Activated T-helper 1 cell treated with anti-CD3 and anti-CD28 coated beads, Interleukin-2, amount 50 U/mL, for 16 hours (primary cell): ENCODE results near the gene LRP4.

Experiments used
- DNase-seq, 2 donors: peaks; one replicate each; pipeline ENCODE4 v3.0.0-alpha.2; 2020; ENCODE audit warnings: low read depth in 1 of 2, low spot score in 1 of 2

The LRP4 gene

DNA sequence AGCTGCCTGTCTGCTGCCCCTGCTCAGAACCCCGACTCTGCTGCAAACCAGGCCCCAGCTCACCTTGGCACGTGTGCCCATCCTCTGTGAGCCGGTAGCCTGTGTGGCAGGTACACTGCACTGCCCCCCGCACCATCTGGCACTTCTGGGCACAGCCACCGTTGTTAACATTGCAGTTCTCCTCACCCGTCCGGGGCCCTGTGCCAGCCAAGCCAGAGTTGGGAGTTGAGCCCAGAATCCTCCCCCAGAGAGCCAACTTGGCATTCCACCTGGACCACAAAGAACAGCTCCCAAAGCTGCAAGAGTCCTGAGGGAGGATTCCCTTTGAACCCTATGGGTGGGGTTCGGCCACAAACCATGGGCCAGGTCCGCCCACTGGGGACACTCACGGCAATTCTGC, 22.5 kb downstream of the LRP4 start:
- no peak for DNase-seq

DNA sequence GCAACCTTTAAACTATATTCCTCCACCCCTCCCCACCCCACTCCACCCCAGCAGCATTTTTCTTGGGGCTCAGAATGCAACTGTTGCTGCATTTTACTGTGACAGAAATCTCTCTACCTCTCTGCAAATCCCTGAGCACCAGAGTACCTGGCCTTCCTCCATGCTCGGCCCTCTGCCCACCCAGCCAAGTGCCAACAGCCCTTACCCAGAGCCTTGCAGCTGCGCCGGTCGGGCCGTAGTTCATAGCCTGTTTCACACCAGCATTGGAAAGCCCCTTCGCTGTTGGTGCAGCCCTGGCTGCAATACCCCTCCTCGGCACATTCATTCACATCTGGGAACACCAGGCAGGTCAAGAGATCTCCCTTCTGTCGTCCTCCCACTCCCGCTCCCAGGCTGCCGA, 23.4 kb downstream of the LRP4 start:
- DNase-seq, result no peak

DNA sequence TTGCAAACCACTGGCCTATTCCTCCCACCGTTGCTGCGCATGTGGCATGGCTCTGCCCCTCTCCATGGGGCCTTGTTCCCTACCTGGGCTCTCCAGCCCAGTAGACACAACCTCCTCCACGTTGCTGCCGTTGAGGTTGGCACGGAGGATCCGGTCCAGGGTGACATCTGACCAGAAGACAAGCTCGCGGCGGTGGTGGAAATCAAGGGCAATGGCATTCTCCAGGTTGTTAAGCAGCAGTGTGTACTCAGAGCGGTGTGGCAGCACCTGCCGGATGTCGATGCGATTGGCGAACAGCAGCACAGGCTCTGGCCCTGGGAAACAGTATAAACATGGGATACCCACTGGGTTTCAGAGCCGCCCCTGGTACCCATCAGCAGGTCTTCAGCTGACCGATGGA, 23.8 kb downstream of the LRP4 start:
- no peak for DNase-seq

DNA sequence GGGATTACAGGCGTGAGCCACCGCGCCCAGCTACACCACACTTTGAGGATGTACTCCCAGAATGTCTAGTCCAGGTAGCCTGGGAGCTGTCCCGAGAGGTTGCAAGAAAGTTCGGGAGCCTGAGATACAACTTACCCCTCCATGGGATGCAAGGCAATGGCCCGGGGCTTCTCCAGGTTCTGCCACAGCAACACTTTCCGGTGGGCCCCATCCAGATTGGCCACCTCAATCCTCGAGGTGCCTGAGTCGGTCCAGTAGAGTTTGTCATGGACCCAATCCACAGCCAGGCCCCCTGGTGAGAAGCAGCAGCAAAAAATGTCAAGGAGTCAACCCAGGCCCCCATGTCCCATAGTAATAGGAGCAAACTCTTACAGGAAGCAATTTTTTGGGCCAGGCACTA, 25.5 kb downstream of the LRP4 start:
- no peak for DNase-seq

DNA sequence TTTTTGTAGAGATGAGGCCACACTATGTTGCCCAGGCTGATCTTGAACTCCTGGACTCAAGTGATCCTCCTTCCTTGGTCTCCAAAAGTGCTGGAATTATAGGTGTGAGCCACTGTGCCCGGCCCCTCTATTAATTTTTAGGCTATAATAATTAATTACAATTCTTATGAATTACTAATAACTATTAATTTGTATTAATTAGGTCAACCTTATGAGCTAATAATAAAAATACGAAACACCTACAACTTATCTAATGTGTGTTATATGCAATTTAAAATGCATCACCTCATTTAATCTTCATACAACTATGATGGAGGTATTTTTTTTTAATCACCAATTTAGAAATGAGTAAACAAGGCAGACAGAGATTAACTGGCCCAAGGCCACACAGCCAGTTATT, 26.2 kb downstream of the LRP4 start:
- no peak for DNase-seq

DNA sequence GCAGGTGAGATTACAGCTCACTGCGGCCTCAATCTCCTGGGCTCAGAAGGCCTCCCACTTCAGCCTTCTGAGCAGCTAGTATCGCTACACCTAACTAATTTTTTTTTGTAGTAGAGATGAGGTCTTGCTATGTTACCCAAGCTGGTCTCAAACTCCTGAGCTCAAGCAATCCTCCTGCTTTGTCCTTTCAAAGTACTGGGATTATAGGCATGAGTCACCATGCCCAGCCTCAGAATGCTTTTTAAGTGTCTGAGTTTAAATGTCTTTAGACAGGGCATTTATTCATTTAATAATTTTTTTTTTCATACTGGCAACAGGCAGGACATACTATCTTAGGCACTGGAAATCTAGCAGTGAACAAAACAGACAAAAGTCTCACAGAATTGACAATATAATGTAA, 27.7 kb downstream of the LRP4 start:
- no peak for DNase-seq

DNA sequence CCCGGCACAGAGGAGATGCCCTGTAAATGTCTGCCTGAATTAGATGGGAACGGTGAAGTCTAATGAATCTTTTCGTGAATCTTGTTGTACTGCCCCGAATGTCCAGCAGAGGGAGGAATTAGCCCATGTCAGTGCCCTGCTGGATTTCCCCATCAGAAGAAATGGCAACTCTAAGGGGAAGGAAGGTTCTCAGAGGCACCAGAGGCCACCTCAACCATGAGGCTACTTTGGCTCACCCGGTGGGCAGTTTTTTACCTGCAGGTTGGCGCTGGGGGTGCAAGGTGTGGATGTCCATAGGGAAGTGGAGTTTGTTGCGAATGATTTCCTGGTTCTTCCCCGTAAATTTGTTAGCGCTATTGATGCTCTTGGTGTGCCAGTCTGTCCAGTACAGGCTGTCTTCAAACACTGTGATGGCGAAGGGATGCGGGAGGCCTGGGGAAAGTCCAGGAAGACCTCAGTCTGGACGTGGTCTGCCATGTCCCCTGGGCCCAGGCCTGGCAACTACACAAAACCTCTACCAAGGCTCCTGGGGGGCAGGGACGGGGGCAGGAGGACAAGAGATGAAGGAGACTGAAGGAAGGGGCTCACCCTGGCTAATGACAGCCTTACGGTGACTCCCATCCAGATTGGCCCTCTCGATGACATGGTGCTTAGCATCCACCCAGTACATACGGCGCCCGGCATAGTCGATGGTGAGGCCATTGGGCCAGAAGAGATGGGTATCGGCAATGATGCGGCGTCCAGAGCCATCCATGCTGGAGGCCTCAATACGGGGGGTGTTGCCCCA, 28.5 kb downstream of the LRP4 start:
- peak; percentile 39 to 50 for DNase-seq

DNA sequence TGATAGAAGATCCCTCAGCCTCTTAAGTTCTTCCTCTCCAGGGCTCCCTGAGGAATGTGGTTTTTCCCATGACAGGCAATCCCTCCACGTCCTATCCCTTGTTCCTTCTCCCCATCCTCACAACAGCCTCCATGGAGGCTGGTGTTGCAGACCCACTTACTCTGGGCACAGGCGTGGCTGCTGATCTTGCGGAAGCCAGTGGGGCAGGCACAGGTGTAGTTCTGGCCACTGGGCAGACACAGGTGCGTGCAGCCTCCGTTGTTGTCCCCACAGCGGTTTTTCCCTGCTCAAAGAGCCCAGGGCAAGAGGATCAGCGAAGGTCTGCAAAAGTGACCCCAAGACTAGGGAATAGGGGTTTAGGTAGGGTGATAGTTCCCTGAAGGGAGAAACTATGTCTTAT, 29.1 kb downstream of the LRP4 start:
- DNase-seq, result no peak

DNA sequence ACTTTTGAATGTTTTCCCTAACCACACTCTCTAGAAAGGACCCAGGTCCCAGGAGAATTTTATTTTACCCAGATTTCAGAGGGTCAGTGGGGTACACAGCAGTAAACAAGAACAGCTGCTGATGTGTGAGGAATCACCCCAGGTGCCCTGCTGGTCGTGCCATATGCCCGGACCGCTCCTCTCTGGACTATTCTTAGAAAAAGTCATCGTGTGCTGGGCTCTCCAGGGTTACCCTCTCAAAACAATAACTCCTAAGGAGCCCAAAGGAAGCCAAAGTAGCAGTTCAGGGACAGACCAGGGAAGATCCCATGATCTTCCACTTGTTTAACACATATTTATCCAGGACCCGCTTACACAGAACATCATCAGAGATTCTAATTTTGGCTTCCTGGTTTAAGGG, 29.7 kb downstream of the LRP4 start:
- DNase-seq, result no peak

DNA sequence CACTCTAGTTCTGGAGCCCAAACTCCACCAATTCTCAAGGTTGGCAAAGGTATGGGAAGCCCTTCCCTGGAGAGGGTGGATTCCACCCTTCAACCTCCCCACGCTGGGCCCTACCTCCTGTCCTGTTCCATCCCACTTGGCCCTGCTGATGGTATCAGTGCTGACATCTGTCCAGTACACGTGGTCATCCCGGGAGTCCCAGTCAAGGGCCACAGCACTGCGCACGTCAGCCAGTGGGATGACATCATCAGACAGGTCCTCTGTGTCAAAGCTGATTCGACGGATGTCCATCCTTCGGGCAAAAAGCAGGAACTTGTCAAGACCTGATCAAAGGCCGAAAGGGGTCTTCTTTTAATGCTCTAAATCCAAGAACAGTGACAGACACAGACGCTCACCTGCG, 32.1 kb downstream of the LRP4 start:
- DNase-seq, result no peak

DNA sequence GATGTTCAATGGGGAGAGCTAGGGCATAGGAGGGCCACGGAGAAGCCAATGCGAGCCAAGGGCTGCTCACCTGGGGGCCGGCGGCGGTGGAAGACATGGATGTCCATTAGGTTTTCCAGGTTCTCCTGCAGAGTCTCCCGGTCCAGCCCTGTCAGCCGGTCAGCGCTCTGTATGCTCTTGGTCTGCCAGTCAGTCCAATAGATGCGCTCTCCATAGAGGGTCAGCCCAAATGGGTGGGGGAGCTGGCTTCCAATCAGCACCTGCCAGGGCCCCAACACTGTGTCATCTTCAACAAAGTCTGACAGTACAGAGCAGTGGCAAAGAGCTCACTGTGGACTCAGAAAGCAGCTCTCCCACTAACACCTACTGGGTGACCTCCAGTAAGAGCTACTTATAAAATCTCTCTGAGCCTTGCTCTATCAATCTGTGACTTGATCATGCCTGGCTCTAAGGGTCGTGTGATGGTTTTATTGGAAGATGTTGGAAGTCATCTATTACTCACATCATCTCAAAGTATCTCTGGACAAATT, 39.2 kb downstream of the LRP4 start:
- DNase-seq, result no peak

DNA sequence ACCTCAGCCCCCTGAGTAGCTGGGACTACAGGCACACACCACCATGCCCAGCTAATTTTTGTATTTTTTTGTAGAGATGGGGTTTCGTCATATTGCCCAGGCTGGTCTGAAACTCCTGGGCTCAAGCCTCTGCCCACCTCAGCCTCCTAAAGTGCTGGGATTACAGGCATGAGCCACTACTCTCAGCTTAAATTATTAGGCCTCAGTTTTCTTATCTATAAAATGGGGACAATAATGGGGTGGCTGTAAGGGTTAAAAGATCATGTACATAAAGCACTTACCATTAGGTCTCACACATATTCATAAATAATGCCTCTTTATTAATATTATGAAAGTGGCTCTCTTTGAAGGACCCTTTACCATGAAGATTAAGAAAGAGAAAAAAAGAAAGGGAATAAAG, 40.8 kb downstream of the LRP4 start:
- no peak for DNase-seq

DNA sequence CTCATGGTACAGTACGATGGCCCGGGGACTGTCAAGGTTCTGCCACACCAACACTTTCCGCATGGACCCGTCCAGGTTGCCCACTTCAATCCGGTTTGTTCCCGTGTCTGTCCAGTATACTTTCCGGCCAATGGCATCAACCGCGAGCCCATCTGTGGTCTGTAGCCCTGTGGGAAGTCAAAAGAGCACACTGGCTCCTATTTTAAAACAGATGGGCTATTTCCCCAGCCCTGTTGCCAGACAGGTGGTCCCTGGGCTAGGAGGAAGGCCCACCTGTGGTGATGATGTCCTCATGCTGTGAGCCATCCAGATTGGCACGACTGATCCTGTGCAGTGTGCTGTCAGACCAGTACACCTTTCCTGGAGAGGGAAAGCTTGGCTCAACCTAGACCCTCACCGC, 41.9 kb downstream of the LRP4 start:
- DNase-seq, result no peak

DNA sequence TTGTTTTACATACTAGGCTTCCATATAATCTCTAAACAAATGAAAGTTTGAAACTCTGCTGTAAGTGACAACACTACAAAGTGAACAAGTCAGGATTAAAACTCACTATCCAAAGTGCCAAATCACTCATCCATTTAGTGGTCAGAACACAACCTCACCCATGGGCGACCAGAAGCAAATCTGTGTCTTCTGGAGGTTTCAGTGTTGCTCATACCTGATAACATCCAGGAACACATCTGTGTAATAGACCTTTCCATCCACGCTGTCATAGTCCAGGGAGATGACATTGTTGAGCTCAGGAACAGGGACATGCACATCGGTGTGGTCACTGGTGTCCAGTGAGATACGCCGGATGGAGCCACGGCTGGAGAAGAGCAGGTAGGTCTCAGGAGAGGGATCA, 43.8 kb downstream of the LRP4 start:
- DNase-seq, result no peak

DNA sequence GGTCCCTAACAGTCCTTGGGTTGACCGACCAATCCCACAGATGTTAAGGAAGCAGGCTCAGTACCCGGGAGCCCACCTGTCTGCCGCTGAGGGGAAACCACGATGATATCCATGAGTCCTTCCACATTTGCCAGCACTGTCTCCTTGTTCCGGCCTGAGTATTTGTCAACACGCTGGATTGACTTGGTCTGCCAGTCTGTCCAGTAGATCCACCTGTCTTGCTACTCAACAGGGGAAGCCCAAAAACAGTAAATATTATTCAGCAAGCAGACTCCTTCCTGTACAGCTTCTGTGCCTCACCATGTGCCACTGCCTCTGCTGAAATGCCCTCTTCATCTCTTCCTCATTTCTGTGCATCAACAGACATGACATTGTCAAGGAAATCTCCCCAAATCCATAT, 49.4 kb downstream of the LRP4 start:
- DNase-seq, result no peak

DNA sequence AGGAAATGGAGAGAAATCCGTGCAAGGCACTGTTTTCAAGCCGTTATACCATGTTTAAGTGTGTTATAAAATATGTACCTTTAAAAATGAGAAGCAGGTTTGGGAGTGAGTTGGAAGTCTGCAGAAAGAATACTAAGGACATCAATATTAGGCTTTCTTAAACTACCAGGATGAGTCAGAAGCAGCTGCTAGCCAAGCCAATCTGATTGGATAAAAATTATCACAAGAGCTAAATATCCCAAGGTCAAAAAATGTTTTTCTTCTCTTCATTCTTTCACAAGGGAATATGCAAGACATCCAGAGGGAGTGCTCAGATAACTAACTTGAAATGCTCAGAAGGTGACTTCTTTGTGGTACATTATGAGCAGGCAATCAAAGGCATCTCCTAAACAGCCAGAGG, 53.0 kb downstream of the LRP4 start:
- no peak for DNase-seq

DNA sequence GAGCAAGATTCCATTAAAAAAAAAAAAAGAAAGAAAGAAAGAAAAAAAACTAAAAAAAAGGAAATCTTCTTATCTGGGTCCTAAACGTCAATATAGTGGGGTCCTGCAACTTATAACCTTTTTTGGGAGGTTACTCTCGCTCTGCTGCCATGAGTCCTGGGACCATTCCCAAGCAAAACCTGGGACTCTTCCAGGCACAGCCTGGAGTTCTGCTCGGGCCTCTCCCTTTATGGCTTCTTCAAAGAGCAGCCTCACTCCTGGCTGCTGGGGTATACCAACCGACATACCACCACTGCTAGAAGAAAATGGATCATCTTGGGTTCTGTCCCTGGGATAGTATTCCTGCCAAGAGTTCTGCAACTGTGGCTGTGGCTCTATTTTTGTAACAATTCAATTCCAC, 58.1 kb downstream of the LRP4 start:
- DNase-seq, result no peak

DNA sequence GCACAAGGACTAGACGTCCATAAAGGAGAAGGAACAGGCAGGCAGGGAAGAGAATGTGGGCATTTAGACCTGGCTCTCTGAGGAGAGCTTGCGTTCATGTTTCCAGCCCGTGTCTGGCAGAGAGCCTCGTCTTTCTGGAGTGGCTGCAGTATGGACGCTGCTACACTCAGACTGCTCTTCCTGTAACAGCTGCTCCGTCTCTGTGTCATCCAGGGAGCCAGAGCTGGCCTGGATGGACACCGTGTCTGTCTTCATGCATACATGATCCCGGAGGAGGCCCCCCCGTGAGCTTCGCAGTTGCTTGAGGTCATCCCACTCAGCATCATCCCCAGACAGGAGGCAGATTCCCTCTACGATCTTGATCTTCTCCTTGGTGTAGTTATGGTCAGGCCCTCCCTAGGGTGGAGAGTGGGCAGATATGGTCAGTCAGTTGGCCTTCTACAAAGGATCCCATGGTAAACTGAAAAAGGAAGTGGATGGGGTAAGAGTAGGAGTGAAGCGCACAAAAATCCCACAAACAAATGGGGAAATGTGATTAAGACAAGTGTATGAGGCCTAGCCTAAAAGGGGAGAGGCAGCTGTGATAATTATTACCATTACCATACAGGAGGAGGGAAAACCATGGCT, 59.3 kb downstream of the LRP4 start:
- DNase-seq, result no peak

DNA sequence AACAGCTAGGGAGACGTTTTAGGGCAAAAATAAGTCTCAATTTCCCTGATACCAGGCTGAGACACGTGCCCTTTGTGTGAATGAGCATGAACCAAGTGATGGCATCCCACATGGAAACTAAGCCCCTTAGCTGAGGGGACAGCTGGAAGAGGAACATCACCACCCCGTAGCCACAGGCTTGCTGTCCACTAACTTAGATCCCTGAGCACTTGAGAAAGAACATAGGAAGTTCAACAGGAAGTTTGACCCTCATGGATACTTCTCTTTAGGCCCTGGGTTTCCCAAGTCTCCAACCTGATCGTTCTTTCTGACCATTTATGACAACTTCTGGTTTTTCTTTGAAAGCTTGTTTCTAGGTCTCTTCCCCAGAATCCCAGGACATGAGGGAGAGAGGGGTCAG, 60.7 kb downstream of the LRP4 start:
- DNase-seq, result no peak

DNA sequence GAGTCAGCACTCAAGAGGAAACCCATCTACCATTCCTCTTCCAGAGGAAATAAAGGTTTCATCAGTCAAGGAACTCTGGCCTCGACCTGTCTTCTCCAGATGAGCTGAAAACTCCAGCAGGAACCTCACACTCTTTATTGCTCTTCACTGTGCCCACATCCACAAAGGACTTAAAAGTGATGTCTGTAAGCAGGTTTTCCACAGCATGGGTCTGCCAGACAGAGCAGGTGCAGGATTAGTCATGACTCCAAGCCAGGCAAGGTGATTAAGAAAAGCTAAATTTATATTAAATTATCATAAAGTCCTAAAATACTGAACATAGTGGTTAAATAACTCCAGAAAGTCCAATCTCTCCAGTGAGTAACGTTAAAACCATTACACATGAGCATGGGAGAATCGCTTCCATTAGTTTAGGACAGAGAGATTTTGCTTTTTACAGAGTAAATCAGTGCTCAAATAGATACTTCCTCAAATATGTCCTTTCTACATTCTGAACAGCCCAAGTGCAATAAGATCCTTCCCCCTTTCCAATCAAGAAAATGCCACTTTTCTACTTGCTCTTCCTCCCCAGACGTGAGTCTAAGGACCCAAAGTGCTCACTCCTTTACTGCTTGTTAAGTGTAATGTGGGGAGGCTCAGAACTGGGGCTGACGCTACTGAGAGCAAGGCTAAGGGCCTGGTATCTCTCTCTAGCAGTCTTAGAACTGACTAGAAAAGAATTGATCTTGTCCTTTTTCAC, 61.6 kb downstream of the LRP4 start:
- DNase-seq, result no peak

DNA sequence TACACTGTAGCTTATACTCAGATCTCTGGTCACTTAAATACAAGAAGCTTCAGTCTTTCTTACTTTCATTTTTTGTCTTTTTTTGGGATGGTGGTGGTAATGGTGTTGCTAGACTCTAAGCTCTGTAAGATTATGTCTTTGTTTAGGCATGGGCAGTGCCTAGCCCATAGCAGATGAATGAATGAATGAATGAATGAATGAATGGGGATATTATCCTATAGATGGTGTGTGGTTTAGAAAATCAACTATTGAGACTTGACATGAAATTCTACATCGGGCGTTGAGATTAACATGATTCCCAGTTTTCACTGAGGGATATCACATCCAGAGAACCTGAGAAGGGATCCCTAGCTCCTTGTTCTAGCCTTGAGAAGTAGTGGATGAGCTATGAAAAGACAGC, 62.5 kb downstream of the LRP4 start:
- DNase-seq, result no peak

DNA sequence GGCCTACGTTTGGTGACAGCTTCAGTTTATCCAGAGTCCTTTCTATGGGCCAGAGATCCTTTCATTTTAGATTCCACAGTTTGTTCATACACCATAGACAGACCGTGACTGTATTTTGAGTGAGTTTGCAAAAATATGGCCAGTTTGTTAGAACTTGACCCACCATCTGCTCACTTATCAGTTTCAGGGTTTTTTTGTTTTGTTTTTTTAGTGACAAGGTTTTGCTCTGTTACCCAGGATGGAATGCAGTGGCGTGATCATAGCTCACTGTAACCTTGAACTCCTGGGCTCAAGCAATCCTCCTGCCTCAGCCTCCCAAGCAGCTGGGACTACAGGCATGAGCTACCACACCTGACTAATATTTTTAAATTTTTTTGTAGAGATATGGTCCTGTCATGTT, 63.2 kb downstream of the LRP4 start:
- DNase-seq, result no peak
